GM19351 (cell line): ENCODE measurements around the gene ARHGEF25.
"Not testable (repeated sequence)": the region's sequence is repeated elsewhere in the genome, so short reads cannot be mapped to it uniquely, and the experiment has no call there.

Experiments
- ATAC-seq: cut with Tn5 transposase; IDR thresholded peaks from one replicate; pipeline ENCODE4 v1.9.1; 2021; ENCODE audit warnings: mild to moderate bottlenecking, moderate library complexity; ENCODE audit not compliant: unreplicated experiment

Gene ARHGEF25

DNA sequence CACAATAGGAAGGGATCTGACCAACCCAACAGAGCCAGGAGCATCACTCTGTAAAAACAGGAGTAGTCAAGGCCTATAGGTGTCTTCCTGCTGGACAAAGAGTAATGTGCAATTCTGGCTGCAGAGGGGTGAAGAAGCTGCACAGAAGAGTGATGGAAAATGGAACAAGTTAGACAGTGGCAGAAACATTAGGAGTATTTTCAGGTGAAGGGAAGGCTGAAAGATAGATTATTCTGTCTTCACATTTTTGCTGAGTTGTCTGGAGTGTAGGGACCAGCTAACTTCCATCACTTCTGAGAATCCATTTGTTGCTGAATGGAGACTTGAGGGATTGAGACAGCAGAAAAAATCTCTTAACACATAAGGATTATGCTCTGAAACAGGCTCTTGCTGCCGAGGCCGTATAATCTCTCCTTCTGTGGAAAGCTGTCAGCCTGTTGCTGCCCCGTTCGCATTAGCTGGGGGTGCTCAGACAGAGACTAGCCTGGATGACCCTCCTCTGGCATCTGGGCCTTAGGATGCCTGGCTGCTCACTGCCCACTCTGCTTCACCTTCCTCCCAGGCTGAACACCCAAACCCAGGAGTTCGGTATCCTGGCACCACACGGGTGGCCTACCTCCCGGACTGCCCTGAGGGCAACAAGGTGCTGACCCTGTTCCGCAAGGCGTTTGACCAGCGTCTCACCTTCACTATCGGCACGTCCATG, 3.1 kb upstream of the ARHGEF25 start:
- ATAC-seq: no peak

DNA sequence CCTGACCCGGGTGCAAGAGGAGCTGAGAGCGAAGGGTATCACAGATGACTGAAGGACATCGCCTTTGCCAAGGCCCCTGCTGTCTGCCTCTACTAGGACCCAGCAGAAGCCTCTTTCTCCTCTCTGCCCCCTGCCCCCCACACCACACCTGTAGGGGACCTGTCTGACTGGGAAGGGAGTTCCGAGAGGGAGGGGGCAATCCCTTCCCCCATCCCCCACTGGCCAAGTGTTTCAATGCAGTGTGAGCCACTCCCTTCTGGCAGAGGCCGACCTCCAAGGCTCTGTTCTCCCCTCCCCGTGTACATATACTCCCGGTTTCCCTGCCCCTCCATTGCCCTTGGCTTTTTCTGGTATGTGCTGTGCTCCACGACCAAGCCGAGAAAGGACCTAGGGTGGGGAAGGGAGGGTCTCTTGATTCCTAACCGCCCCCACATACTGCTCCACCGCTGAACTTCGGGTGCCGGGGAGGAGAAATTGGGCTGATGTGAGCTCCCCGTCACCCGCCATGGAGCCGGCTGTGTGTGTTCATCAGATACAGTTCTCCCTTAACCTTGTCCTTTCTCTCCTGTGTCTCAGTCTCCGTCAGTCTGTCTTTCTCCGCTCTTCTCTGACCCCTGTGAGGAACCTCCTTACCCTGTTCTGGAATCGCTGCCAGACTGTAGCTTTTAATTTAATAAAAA, 2.0 kb upstream of the ARHGEF25 start:
- ATAC-seq: no peak

DNA sequence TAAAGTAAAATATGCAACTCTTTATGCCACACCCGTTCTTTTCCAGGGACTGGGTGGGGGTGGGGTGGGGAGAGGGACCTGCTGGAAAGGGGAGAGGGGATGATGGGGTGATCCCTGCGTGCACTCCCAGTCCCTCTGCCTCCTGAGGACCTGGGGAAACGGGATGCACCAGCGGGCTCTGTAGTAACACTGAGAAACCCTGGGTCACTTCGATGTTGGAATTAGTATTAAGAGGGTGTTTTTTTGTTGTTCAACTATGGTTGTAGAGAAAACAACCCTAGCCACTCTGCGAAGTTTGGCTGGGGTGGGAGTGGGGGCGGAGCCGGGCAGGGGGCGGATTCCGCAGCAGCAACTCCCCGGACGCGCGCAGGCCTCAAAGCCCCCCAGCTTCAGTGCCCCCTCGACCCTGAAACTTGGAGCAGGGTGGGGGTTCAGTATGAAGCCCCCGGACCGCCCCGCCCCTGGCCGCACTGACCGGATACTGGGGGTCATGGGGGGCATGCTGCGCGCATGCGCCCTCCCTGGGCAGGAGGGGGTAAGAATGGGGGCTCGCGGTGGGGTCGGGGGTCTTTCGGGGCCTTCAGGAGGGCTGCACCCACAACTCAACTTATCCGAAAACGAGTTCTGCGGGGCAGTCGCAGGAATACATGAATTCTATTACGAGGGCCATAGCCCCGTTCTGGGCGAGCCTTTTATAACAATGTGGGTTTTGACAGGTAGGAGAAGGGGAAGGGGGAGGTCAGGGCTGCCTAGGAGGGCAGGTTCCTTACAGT, 1.3 kb upstream of the ARHGEF25 start:
- no peak for ATAC-seq

DNA sequence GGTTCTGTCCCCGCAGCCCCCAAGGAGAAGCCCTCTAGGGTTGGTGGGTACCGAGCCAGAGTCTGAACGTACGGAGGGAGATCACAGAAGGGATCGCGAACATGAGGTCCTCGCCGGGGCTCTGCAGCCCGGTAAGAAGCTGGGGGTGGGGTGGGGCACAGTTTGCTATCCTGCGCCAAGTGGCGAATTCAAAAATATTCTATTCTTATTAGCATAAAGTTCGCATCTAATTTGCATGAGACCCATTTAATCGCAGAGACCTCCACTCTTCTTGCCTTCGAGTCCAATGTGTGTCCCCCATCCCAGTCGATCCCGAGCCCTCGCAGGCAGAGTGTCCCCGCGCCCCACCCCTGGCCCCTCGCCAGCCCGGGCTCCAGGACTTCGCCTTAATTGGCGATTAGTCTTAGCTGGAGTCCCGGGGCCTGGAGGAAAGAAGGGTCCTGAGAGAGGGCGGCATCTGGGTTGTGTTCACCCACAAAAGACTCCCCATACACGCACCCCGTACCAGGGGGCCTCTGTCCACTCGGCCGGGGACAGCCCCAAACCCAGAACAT, 604 bp upstream of the ARHGEF25 start:
- ATAC-seq: no peak

GRCh38 chr12:57611827-57612710, 834 bp downstream of the ARHGEF25 start:
- no peak for ATAC-seq

DNA sequence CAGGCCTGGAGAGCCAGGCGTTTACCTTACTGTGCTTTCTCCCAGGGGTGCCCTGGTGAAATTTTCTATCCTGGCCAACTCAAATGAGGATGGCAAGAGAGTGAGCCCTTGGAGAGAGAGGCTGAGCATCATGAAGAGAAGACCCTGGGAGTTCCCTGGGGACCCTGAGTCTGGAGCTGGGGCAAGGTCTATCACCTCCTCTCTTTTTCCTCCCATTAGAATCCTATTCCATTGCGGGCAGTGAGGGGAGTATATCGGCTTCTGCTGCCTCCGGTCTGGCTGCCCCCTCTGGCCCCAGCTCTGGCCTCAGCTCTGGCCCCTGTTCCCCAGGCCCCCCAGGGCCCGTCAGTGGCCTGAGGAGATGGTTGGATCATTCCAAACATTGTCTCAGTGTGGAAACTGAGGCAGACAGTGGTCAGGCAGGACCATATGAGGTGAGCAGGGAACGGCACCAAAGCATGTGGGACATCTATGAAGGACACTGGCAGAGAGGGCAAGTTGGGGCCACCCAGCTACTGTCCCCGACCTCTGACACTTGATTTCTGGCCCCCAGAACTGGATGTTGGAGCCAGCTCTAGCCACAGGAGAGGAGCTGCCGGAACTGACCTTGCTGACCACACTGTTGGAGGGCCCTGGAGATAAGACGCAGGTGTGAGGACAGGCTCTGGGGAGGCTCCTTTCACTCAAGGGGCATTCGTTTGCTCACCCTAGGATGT, 1.6 kb downstream of the ARHGEF25 start:
- ATAC-seq: no peak

DNA sequence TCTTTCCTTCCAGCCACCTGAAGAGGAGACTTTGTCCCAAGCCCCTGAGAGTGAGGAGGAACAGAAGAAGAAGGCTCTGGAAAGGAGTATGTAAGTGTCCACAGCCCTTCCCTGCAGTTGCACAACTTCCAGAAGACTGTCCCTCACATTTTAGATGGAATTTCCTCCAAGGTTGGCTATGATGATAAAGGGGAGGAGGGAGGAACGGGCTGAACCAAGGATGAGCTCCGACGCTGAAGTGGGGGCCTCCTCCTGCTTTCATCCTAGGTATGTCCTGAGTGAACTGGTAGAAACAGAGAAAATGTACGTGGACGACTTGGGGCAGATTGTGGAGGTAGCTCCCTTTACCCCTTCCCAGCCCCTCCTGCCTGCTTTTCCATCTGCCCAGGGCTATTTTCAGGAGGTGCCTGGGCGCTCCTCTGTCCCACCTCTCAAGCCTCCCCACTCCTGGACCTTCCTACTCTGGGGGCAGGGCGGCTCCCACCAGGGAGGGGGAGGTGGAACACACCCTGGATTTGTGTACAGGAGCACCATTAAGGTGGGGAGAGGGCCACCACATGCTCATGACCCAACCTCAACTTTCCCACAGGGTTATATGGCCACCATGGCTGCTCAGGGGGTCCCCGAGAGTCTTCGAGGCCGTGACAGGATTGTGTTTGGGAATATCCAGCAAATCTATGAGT, 2.3 kb downstream of the ARHGEF25 start:
- no peak for ATAC-seq

DNA sequence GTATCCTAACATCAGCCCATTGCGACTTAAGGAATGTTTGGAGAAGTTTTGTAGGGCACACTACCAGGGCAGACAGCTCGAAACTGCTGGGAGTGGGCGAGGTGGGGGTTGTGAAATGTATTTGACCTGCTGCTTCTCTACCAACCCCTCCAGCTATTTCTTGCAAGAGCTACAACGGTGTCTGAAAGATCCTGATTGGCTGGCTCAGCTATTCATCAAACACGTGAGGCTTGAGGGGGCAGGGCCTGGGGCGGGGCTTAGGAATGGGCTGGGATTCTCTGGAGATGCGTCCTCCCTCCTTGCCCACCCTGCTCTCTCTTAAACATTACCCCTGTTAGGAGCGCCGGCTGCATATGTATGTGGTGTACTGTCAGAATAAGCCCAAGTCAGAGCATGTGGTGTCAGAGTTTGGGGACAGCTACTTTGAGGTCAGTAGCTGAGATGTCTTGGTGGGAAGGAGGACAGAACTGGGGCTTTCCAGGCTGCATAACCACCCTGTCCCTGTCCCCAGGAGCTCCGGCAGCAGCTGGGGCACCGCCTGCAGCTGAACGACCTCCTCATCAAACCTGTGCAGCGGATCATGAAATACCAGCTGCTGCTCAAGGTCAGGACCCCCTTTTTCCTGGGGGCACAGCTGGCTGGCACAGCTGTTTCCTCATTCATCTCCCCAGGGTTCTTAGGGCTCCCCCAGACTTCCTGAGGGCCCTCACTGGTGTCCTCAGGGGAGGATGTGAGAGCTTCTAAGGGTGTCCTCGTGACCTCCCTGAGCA, 3.1 kb downstream of the ARHGEF25 start:
- ATAC-seq: peak; percentile 70

DNA sequence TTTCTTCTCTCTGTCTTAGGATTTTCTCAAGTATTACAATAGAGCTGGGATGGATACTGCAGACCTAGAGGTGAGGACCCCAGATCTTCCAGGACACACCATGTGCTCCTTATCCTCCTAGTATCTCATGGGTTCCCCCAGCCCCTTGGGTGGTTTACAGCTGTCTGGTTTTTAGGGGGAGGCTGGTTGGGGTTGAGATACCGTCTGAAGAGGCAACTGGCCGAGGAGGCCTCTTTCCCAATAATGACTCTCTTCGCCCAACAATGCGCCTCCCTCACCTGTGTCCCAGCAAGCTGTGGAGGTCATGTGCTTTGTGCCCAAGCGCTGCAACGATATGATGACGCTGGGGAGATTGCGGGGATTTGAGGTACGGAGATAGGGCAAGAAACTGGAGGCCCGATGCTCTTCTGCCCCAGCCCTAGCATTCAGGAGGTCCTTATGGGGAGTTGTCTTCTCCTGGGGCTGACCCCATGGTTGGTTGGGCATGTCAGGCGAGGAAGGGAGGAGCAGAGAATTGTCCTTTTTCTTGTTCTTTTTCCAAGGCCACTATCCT, 3.8 kb downstream of the ARHGEF25 start:
- no peak for ATAC-seq

DNA sequence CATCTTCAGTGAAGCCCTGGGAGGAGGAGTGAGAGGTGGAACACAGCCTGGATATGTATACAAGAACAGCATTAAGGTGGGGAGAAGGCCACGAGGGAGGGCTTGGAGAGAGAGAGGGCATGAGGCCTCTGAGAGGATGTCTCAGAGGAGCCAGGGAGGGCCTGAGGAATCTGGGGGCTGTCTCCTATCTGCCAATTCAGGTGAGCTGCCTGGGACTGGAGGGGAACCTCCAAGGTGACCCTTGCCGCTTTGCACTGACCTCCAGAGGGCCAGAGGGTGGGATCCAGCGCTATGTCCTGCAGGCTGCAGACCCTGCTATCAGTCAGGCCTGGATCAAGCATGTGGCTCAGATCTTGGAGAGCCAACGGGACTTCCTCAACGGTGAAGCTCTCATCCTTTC, 4.4 kb downstream of the ARHGEF25 start:
- no peak for ATAC-seq

DNA sequence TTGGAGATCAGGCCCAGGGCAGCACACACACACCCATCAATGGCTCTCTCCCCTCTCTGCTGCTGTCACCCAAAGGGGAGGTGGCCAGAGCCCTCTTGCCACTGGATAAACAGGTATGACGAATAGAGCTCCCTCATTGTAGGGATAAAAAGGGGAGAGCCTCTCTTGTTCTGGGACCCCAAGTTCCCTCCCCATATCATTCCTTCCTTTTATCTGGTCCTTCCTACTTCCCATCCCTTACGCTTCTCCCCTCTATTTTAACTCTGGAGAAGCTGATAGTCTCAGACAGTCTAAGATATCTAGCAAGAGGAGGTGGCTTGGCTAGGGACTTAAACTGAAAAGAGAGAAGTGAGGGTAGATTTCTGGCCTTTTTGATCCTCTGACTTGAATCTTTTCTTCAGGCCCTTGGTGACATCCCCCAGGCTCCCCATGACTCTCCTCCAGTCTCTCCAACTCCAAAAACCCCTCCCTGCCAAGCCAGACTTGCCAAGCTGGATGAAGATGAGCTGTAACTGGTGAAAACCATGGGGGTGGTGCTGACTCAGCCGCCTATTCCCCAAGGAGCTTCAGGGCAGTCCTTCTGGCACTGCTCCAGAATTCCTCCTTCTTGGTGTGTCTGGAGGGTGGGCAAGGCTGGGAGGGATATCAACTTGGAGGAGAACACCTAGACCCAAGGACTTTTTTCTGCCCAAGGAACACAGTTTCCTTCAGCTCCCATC, 5.3 kb downstream of the ARHGEF25 start:
- no peak for ATAC-seq

GRCh38 chr12:57617942-57618341, 6.7 kb downstream of the ARHGEF25 start:
- ATAC-seq: no peak

DNA sequence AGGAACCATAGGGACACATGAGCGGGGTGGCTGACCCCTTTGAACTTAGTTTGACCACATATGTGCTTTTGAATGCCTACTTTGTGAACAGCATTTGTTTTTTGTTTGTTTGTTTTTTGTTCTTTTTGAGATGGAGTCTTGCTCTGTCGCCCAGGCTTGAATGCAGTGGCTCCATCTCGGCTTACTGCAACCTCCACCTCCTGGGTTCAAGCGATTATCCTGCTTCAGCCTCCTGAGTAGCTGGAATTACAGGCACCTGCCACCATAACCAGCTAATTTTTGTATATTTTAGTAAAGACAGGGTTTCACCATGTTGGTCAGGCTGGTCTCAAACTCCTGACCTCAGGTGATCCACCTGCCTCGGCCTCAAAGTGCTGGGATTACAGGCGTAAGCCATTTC, 7.2 kb downstream of the ARHGEF25 start:
- ATAC-seq: not testable (repeated sequence)

DNA sequence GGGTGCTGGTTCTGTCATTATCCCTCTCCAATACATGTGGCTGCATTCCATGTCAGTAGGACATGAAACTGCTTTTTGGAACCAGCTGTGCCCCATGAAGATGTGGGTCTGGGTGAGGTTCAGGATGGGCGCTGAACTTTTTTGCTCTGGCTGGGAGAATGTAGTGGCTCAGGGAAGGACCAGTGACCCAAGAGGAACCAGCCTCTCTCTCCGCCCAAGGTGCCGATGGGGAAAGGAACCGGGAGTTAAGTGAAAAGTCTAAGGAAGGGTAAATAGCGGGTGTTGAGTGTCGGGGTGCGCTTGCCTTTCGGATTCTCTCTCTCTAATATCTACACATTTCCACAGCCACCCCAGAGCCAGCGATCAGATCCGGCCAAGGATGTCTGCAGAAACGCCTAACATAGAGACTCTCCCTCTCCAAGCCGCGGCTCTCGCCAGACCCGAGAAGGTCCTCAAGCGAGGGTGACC, 7.8 kb downstream of the ARHGEF25 start:
- no peak for ATAC-seq

DNA sequence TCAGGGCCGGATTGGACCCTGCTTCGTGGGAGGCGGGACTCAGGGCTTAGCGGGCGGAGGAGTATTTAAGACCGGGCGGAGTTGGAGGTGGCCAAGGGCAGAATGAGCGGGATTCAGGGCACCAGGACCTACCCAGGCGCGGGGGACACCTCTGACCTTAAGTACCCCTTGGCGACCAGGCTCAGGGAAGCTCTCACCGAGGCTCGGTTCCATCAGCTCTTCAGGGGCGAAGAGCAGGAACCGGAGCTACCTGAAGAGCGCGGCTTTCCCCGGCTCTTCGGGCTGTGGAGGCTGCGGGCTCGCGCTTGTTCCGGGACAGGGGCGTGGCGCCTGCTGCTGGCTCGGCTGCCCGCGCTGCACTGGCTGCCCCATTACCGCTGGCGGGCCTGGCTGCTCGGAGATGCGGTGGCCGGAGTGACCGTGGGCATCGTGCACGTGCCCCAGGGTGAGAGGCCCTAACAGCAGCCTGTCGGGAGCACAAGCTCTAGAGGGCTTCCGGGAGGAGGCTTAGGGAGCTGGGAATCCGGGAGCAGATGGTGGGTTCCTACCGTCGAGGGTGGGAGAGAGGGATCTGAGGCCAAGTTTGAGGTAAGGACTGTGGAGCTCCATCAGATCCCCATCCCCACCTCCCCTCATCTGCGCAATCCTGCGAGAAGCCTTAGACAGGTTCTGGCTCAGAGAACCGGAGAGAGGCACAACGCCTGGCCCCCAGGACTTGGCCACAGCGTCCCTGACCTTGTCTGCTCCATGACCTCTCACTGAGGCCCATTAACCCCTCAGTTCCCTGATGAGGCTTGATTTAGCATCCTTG, 8.4 kb downstream of the ARHGEF25 start:
- ATAC-seq: no peak

- ATAC-seq: no peak
Observed at GRCh38 chr12:57620245-57620935, 9.2 kb downstream of the ARHGEF25 start.
